HepG2 (cell line): ENCODE data around the gene ERFL. TPM values are rescaled to one million over a fixed set of nuclear protein-coding genes. Genes with fewer than 3 reads are reported as not detected.

Experiments
- ATF1 ChIP-seq: IDR thresholded peaks from 2 replicates; pipeline ENCODE4 v1.6.1; 2016; ENCODE audit warnings: mild to moderate bottlenecking, control low read depth
- CERS6 ChIP-seq: sonication (generic); formaldehyde crosslinking; IDR thresholded peaks from 2 replicates; pipeline ENCODE4 v1.5.0; 2020; ENCODE audit warnings: missing genetic modification reagents
- FOXO4 ChIP-seq: sonication (generic); formaldehyde crosslinking; conservative IDR thresholded peaks from 2 replicates; pipeline ENCODE4 v1.8.1; 2023; ENCODE audit warnings: missing genetic modification reagents
- IKZF5 ChIP-seq: IDR thresholded peaks from 2 replicates; pipeline ENCODE4 v1.6.1; 2018; ENCODE audit warnings: missing genetic modification reagents, mild to moderate bottlenecking, missing compliant biosample characterization
- KLF16 ChIP-seq, 2 experiments: sonication (generic) in 1 of 2; formaldehyde crosslinking in 1 of 2; IDR thresholded peaks; 2 replicates each; pipeline versions ENCODE4 v1.6.1 to v1.8.0; 2016 to 2023; ENCODE audit warnings: missing genetic modification reagents in 2 of 2, missing compliant biosample characterization in 1 of 2
- KLF9 ChIP-seq: IDR thresholded peaks from 2 replicates; pipeline ENCODE4 v1.6.1; 2016; ENCODE audit warnings: low read depth
- MEIS2 ChIP-seq: sonication (generic); formaldehyde crosslinking; IDR thresholded peaks from 2 replicates; pipeline ENCODE4 v1.9.0; 2021; ENCODE audit warnings: mild to moderate bottlenecking, missing genetic modification reagents
- PAWR ChIP-seq: sonication (generic); formaldehyde crosslinking; IDR thresholded peaks from 2 replicates; pipeline ENCODE4 v1.4.0; 2020; ENCODE audit warnings: missing genetic modification reagents, mild to moderate bottlenecking, borderline replicate concordance
- RBFOX2 ChIP-seq: fragments of 200-400 bp; formaldehyde crosslinking; IDR thresholded peaks from 2 replicates; pipeline ENCODE4 v1.6.1; 2017; ENCODE audit warnings: low read depth, mild to moderate bottlenecking, low read length
- SKI ChIP-seq: fragments of 450-650 bp; IDR thresholded peaks from one replicate; pipeline ENCODE4 v1.6.1; 2018; ENCODE audit warnings: mild to moderate bottlenecking; ENCODE audit not compliant: partially characterized antibody
- SRSF4 ChIP-seq: fragments of 200-400 bp; formaldehyde crosslinking; IDR thresholded peaks from one replicate; pipeline ENCODE4 v1.6.1; 2018; ENCODE audit warnings: mild to moderate bottlenecking, low read depth, low read length, moderate library complexity; ENCODE audit not compliant: poor library complexity, severe bottlenecking
- SRY ChIP-seq: sonication (generic); formaldehyde crosslinking; IDR thresholded peaks from 2 replicates; pipeline ENCODE4 v1.8.0; 2022; ENCODE audit warnings: mild to moderate bottlenecking, missing genetic modification reagents
- ZBTB40 ChIP-seq, 2 experiments: fragments of 450-650 bp in 1 of 2; sonication (generic) in 1 of 2; formaldehyde crosslinking in 1 of 2; IDR thresholded peaks; 2 replicates each; pipeline versions ENCODE4 v1.6.1 to v1.8.0; 2016 to 2022; ENCODE audit warnings: antibody characterized with exemption in 1 of 2, mild to moderate bottlenecking in 1 of 2, missing genetic modification reagents in 1 of 2
- ZNF704 ChIP-seq: sonication (generic); formaldehyde crosslinking; IDR thresholded peaks from 2 replicates; pipeline ENCODE4 v1.8.1; 2023; ENCODE audit warnings: mild to moderate bottlenecking, inconsistent platforms, moderate library complexity, missing genetic modification reagents, borderline replicate concordance
- ZNF792 ChIP-seq: IDR thresholded peaks from 2 replicates; pipeline ENCODE4 v1.6.1; 2016
- polyA plus RNA-seq, 8 experiments: library from polyadenylated mRNA; depleted of rRNA in 3 of 8; stranded (reverse) in 7 of 8; unstranded in 1 of 8; fragments of >200 nt; fragmentation: Illumina TruSeq in 4 of 8; extraction: Trizol in 4 of 8; gene quantifications; 2 replicates each; pipeline versions ENCODE4 v1.2.1 to v1.2.3, GENCODE V29; 2011 to 2016; ENCODE audit warnings: low read depth in 4 of 8, missing spikeins in 1 of 8, mixed read lengths in 1 of 8; ENCODE audit not compliant: insufficient read depth in 1 of 8
- total RNA-seq, 5 experiments: library from RNA; depleted of rRNA; stranded (reverse); fragments of >200 nt; fragmentation: Illumina TruSeq; extraction: Trizol; gene quantifications; 2 replicates each; pipeline ENCODE4 v1.2.3, GENCODE V29; 2016; ENCODE audit warnings: low read depth in 1 of 5

ERFL gene
- total and polyA plus RNA-seq, 2 of the 13 experiments (the other 11 are each of a cell fraction or from before 2014, with no cell fraction given) = not detected

GRCh38 chr19:41958367-41959055 is 30.3 kb upstream of the ERFL start (continued):
- TF ChIP-seq MEIS2 (CRISPR knock-in tag) (no peak), RBFOX2 (peak; percentile 76), IKZF5 (no peak), FOXO4 (CRISPR knock-in tag) (no peak), PAWR (CRISPR knock-in tag) (no peak), SKI (no peak), ZNF704 (CRISPR knock-in tag) (no peak), CERS6 (CRISPR knock-in tag) (no peak), KLF16 (CRISPR knock-in tag; IDR thresholded peaks at IDR 0.05) (no peak), ZBTB40 (IDR thresholded peaks at IDR 0.05) (no peak), ZBTB40 (CRISPR knock-in tag; IDR thresholded peaks at IDR 0.05) (no peak), SRY (CRISPR knock-in tag) (no peak), ATF1 (CRISPR knock-in tag) (no peak), ZNF792 (no peak), SRSF4 (no peak), KLF9 (CRISPR knock-in tag) (no peak)
